SK-N-SH treated with all-trans-retinoic acid at 6 μM for 48 hours (cell line): ENCODE data around the gene AIP.

Experiments used
- ATAC-seq: fragments of 200-7000 bp; cut with Tn5 transposase; 3 replicates; pipeline ENCODE4 v1.9.1; 2020; ENCODE audit warnings: mild to moderate bottlenecking, moderate library complexity
- ARNTL ChIP-seq: fragments of 450-650 bp; formaldehyde crosslinking; IDR thresholded peaks from 2 replicates; pipeline ENCODE4 v1.5.0; 2020; ENCODE audit warnings: low read depth, mild to moderate bottlenecking, moderate library complexity, borderline replicate concordance
- BACH2 ChIP-seq: fragments of 250-450 bp; sonication (Bioruptor Pico); IDR thresholded peaks from 2 replicates; pipeline ENCODE4 v1.9.0; 2021; ENCODE audit warnings: mild to moderate bottlenecking, borderline replicate concordance
- CREB5 ChIP-seq: fragments of 250-450 bp; sonication (Bioruptor Pico); IDR thresholded peaks from 2 replicates; pipeline ENCODE4 v1.5.1; 2020; ENCODE audit warnings: low read depth, mild to moderate bottlenecking, moderate library complexity
- CSDC2 ChIP-seq: fragments of 250-450 bp; sonication (Bioruptor Pico); IDR thresholded peaks from 2 replicates; pipeline ENCODE4 v1.5.0; 2020; ENCODE audit warnings: mild to moderate bottlenecking, moderate library complexity
- ESRRG ChIP-seq: fragments of 250-450 bp; sonication (Bioruptor Pico); IDR thresholded peaks from 2 replicates; pipeline ENCODE4 v1.6.1; 2021; ENCODE audit warnings: mild to moderate bottlenecking
- ISL1 ChIP-seq: fragments of 250-450 bp; sonication (Bioruptor Pico); IDR thresholded peaks from 2 replicates; pipeline ENCODE4 v2.1.2; 2022; ENCODE audit warnings: mild to moderate bottlenecking, moderate library complexity
- OSR1 ChIP-seq: fragments of 250-450 bp; sonication (Bioruptor Pico); IDR thresholded peaks from 2 replicates; pipeline ENCODE4 v1.8.0; 2022; ENCODE audit warnings: moderate library complexity, mild to moderate bottlenecking, inconsistent platforms
- PATZ1 ChIP-seq: fragments of 250-450 bp; sonication (Bioruptor Pico); IDR thresholded peaks from 2 replicates; pipeline ENCODE4 v1.8.0; 2020; ENCODE audit warnings: mild to moderate bottlenecking, moderate library complexity, borderline replicate concordance
- POU6F1 ChIP-seq: fragments of 250-450 bp; sonication (Bioruptor Pico); IDR thresholded peaks from 2 replicates; pipeline ENCODE4 v1.8.0; 2021; ENCODE audit warnings: low read depth, mild to moderate bottlenecking, moderate library complexity, borderline replicate concordance
- PPARA ChIP-seq: fragments of 250-450 bp; sonication (Bioruptor Pico); IDR thresholded peaks from 2 replicates; pipeline ENCODE4 v1.5.0; 2020; ENCODE audit warnings: mild to moderate bottlenecking, borderline replicate concordance
- RARB ChIP-seq: fragments of 250-450 bp; sonication (Bioruptor Pico); IDR thresholded peaks from 2 replicates; pipeline ENCODE4 v1.8.0; 2021; ENCODE audit warnings: mild to moderate bottlenecking, moderate library complexity
- SNAI2 ChIP-seq: fragments of 250-450 bp; sonication (Bioruptor Pico); IDR thresholded peaks from 2 replicates; pipeline ENCODE4 v1.5.0; 2020; ENCODE audit warnings: mild to moderate bottlenecking, moderate library complexity
- TCF4 ChIP-seq: fragments of 250-450 bp; sonication (Bioruptor Pico); IDR thresholded peaks from 2 replicates; pipeline ENCODE4 v1.8.0; 2021; ENCODE audit warnings: mild to moderate bottlenecking, moderate library complexity, borderline replicate concordance
- TOX ChIP-seq: fragments of 250-450 bp; sonication (Bioruptor Pico); IDR thresholded peaks from 2 replicates; pipeline ENCODE4 v1.8.0; 2021; ENCODE audit warnings: mild to moderate bottlenecking, moderate library complexity, borderline replicate concordance
- TSHZ2 ChIP-seq: fragments of 250-450 bp; sonication (Bioruptor Pico); IDR thresholded peaks from 2 replicates; pipeline ENCODE4 v1.5.0; 2020; ENCODE audit warnings: mild to moderate bottlenecking, moderate library complexity
- ZC3H10 ChIP-seq: fragments of 250-450 bp; sonication (Bioruptor Pico); IDR thresholded peaks from 2 replicates; pipeline ENCODE4 v1.5.1; 2021; ENCODE audit warnings: mild to moderate bottlenecking, moderate library complexity
- ZFP3 ChIP-seq: fragments of 250-450 bp; sonication (Bioruptor Pico); IDR thresholded peaks from 2 replicates; pipeline ENCODE4 v1.5.0; 2020; ENCODE audit warnings: mild to moderate bottlenecking, moderate library complexity
- ZNF565 ChIP-seq: fragments of 450-650 bp; formaldehyde crosslinking; conservative IDR thresholded peaks from 2 replicates; pipeline ENCODE4 v1.5.0; 2020; ENCODE audit warnings: low read depth, mild to moderate bottlenecking, moderate library complexity
- ZNF8 ChIP-seq: fragments of 450-650 bp; formaldehyde crosslinking; IDR thresholded peaks from 2 replicates; pipeline ENCODE4 v1.5.0; 2020; ENCODE audit warnings: mild to moderate bottlenecking, moderate library complexity

Gene AIP

GRCh38 chr11:67525275-67525976, 42.6 kb downstream of the AIP start (continued):
- TF ChIP-seq TSHZ2 (CRISPR knock-in tag) (no peak), TOX (no peak), RARB (CRISPR knock-in tag) (no peak)

- ATAC-seq: no peak
Observed at GRCh38 chr11:67528376-67528775, 45.5 kb downstream of the AIP start.

More at GRCh38 chr11:67528376-67528775, 45.5 kb downstream of the AIP start:
- TF ChIP-seq CREB5 (CRISPR knock-in tag) (no peak), POU6F1 (no peak), TCF4 (CRISPR knock-in tag) (no peak), ZNF565 (CRISPR knock-in tag) (no peak), TSHZ2 (CRISPR knock-in tag) (no peak), BACH2 (no peak), OSR1 (CRISPR knock-in tag) (no peak), ISL1 (CRISPR knock-in tag) (no peak), SNAI2 (CRISPR knock-in tag) (no peak), ZNF8 (no peak), ESRRG (CRISPR knock-in tag) (no peak), CSDC2 (CRISPR knock-in tag) (no peak), PATZ1 (no peak), RARB (CRISPR knock-in tag) (no peak), ARNTL (CRISPR knock-in tag) (no peak), PPARA (CRISPR knock-in tag) (no peak), TOX (no peak), ZFP3 (CRISPR knock-in tag) (no peak), ZC3H10 (CRISPR knock-in tag) (no peak)
